GM18511 (cell line): Measurements from ENCODE around the gene GIT1.
A peak's percentile ranks its signal among the peaks of the same experiment; 100 is the strongest.

Experiments
- ATAC-seq: cut with Tn5 transposase; IDR thresholded peaks from one replicate; pipeline ENCODE4 v1.9.1; 2021; ENCODE audit warnings: mild to moderate bottlenecking, moderate library complexity; ENCODE audit not compliant: unreplicated experiment

The GIT1 gene, protein sequence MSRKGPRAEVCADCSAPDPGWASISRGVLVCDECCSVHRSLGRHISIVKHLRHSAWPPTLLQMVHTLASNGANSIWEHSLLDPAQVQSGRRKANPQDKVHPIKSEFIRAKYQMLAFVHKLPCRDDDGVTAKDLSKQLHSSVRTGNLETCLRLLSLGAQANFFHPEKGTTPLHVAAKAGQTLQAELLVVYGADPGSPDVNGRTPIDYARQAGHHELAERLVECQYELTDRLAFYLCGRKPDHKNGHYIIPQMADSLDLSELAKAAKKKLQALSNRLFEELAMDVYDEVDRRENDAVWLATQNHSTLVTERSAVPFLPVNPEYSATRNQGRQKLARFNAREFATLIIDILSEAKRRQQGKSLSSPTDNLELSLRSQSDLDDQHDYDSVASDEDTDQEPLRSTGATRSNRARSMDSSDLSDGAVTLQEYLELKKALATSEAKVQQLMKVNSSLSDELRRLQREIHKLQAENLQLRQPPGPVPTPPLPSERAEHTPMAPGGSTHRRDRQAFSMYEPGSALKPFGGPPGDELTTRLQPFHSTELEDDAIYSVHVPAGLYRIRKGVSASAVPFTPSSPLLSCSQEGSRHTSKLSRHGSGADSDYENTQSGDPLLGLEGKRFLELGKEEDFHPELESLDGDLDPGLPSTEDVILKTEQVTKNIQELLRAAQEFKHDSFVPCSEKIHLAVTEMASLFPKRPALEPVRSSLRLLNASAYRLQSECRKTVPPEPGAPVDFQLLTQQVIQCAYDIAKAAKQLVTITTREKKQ

DNA sequence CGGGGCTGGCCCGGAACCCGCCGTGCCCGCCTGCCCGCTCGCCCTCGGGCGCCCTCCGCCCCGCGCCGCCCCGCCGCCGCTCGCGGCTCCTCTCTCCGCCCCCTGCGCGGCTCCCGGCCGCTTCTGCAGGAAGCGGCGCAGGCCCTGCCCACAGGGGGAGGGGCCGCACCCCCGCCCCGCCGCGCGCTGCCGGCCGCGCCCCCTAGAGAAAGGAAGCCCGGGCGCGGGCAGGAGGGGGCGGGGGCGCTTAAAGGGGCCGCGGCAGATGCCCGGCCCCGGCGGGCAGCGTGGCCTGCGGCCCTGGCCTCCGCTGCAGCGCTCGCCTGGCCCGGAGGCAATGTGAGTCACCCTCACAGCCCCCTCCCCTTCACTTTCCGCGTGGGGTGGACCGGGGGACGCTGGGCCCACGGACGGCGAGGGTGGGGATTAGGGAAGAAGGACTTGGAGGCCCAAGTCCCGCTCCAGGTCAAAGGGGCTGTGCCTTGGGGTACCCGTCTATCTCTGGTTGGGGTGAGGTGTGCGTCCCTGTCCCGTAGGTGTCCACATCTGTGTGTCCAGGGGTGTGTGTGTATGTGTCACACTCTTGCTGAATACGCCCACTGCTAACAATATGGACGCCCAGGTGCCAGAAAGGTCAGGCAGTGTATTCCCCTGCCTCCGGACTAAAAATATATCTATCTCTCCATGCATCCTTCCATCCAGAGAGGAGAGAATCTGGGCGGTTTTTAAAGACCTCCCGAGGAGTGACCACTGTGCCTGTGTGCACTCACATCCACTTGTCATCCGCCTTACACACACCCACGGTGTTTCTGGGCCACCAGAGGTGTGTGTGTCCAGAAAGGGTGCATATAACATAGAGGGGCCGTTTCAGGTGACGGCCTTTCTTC lies at the start of gene GIT1:
TSS of gene GIT1 (minus strand) at position 125 of the 887 bp plus-strand sequence. CDS start 270 bp downstream, outside the sequence.
- ATAC-seq, result peak; percentile 61

DNA sequence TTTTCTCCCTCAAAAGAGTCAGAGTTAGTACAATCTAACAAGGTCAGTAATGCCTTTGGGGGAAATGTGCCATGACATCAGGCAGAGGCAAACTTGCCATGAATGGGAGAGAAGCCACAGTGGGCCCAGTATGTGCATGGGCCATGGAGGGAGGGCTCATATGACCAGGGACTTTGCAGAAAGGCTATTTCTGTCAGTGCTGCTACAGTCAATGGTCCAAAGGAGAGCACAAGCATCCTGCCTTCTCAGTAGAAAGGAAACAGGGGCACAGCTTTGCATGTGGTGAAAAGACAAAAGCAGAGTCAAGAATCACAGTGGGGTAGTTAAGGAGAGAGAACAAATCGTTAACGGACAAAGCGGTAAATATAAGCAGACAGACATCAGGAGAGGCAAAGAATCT lies 44.4 kb upstream of the GIT1 start:
- no peak for ATAC-seq

DNA sequence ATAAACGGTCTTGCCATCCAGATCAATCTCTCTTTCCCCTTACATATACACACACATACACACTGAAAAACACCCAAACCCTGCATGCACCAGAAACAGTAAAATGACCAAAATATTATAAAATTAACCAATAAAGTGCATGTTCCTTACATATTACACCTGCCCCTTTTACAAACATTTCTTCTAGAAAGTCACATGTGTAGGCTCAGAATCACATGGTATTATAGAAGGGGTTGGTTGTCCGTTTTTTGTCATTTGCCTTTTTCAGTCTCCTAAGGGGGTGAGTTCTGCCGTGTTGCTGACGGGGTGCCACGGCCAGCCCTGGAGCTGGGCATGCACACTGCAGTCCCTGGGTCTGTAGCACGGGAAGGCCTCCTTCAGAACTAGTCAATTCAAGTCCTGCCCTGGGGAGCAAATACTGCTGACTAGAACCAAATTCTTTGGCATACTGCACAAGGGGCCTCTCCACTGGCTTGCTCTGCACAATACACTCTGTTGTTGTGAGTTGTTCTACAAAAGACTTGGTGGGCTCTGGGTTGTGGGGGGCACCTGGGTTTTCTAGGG lies 41.3 kb upstream of the GIT1 start:
- no peak for ATAC-seq

DNA sequence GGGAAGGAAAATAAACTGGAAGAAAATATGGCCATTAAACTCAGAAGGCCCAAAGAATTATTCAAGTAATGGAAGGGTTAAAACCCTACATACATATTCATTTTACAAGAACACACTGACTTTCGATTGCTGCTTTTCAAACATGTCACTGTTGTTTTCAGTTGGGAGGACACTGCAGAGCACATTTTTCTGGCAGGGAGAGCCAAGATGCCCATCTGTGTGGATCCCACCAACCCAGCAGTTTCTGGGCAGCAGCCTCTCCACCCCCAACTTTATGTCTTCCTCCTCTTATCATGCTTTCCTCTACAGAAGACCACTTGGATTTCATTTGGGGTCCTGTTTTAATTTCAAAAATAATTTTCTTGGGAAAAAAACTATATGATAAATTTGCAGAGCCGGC lies 40.4 kb upstream of the GIT1 start:
- no peak for ATAC-seq

DNA sequence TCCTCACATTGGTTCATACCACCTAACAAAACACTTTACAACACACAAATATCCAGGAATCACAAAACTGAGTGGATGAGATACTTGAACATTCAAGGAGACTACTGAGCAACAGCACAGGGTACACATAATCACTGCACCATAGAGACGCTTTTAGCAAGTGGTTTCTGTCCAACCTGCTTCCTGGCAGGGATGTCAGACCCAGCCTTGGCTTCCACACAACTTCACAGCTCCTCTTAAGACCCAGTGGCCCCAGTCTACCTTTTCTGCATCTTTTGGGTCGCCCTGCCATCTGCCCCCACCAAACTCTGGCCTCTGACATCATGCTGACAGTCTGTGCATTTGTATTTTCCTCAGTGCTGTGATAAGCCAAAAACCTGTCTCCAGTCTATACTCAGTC lies 39.2 kb upstream of the GIT1 start:
- ATAC-seq, result no peak

DNA sequence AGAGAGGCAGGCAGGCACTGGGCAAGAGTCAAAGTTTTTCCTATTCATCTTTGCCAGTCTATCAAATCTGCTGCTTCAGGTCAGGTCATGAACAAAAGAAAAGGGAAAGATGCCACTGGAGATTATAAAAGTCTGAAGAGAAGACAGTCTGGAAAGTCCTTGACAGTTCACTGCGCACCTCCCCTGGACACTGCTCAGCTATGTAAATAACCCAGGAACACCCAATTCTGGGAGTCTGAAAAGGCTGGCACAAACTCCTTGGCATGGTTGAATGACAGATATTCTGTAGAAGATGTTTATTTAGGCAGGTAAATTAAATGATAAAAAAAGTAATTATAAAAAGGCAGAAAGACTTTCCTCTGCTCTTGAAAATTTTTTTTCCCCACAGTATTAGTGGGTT lies 38.5 kb upstream of the GIT1 start:
- no peak for ATAC-seq

DNA sequence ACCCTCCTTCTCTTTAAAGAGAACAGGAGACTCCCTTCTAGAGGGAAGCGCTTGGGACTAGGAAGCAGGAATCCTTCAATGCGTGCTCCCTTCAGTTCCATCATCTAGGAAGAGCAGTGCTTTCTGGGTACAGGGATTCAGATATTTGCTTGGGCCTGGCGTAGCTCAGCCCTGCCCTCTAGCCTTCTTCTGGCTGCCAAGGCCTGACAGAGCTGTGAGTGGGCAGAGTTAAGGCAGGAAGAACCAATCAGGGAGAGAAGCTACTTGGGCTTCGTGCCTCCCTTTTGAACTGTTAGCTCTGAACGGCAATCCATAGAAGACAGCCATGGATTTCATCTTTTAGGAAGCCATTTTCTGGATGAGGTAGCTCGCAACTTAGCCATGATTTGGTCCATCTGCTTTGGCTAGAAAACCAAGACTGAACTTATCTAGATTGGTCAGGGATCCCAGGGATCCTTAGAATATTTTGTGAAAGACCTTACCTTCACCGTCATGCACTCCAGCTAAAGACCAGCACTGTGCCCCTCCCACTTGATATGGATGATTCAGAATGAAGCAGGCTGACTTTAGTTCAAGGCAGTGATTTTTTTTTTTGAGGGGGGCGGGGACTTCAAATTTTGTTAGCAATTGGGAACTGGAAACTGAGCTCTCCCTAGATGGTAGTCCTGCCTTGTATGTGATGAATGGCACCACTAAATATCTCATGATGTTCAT lies 35.7 kb upstream of the GIT1 start:
- ATAC-seq, result no peak

DNA sequence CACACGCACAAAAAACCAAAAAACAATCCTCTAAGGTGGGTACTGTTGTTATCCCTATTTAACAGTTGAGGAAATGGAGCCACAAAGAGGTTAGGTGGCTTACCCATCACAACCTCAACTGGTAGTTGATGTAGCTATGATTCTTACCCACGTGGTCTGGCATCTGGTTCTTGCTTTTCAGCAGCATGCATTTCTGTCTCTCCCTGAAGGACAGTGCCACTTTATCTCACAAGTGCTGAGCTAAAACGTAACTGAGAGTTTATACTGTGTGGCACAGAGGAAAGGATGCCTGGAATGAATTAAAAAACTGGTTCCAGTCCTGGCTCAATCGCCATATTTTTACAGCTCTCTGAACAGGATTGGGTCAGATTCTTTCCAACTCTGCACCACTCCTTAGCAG lies 35.1 kb upstream of the GIT1 start:
- ATAC-seq, result no peak

DNA sequence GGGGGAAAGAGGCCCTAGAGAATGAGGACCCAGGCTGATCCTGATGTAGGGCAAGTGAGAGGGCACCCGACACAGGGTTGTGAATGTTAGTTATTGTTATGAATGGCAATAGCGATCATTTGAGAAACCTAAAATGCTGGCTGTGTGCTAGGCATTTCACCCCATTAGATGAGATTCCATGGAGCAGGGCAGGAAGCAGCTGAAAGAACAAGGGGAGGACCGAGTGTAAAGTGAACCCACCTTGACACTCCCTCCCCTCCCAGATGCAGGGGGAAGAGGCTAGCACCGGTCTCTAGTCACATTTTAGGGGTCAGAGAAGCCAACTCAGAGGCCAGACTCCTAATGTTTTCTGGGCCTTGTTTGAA lies 33.8 kb upstream of the GIT1 start:
- no peak for ATAC-seq

DNA sequence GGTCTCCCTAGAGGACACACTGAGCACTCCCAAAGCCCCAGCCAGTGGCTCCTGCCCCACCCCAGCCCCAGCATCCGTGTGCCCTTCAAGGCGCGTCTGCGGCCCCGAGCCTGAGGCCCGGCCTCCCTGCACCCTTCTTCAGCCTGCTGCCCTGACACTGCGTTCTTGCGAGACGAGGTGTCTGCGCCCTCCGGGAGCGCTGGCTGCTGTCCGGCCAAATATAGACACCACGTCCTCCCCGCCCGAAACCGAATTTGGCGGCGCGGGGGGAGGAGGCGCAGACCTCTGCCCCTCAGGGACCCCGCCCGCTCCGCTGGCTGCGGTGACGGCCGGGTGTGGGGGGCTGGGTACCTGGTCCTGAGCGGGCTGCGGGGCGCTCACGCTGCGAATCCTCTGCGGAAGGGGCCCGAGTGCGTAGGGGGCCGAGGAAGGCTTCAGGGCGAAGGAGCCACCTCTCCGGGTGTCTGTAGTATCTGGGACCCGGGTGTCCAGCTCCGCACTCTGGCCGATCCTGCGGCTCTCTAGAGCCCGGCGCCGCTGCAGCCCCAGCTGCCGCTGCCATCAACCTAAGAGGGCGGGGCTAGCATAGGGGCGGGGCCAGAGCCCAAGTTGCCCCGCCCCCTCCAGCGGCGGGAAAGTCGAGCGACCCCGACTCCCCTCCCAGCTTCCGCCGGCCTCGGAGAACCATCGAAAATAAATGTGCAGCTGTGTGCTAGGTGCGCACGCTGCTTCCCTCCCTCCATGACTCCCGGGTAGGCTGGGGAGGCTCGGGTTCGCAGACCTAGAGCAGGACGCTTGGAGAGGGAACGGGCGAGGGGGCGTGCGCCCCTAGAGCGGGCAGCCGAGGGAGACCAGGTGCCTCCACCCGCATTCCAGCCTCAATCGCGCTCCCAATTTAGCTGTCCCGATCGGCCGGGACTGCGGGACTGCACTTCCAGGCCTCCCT lies 33.2 kb upstream of the GIT1 start, which contains the start of gene CORO6:
TSS of gene CORO6 (minus strand) at position 576 of the 946 bp plus-strand sequence. CDS start 1,491 bp downstream, outside the sequence.
- ATAC-seq, result peak; percentile 61

DNA sequence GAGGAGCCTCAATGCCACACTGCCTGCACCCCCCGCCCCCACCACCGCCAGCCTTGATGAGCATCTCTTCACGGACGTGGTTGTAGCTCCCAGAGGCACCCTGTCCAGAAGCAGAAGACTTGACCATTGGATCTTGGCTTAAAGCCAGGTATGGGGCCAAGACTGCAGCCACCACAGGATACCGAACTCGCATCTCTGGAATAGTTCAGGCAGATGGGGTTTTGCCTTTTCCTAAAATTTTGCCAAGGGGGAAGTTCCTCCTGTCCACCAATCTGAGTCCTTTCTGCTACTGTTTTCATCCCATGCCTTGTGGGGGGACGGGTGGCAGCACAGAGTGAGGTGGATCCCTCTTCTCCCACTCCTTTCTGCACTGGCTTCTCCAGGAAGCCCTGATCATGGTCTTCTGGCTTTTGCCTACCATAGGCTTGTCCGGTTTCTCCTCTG lies 32.3 kb upstream of the GIT1 start:
- no peak for ATAC-seq

DNA sequence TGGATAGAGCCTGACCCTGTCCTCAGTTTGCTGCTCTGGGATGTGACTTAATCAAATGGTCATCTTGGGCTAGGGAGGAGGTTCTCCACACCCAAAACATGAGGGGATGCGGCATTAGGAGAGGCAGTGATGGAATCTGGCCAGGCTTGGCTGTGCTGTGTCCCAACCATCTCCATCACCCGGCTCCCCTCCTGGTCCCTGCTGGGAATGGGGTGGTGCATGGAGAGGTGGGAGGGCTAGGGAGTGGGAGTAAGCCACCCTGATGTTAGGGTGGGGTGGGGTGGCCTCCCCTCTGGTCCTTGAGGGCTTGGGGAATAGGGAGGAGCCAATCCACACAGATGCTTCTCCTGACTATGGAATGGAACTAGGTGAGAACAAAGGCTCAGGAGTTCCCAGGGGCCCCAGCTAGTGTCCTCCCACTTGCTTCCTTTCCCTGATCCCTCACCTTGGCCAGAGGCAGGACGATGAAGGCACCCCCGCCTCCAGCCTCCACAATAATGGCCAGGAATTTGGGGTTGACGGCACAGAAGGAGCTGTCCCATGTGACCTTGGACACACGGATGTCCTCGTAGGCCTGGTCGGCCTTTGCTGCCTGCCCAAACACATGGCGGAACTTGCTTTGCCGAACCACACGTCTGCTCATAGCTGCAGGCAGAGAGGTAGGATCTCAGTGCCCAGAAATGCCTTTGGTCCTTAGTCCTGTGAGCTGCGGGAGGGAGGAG lies 31.5 kb upstream of the GIT1 start:
- no peak for ATAC-seq

DNA sequence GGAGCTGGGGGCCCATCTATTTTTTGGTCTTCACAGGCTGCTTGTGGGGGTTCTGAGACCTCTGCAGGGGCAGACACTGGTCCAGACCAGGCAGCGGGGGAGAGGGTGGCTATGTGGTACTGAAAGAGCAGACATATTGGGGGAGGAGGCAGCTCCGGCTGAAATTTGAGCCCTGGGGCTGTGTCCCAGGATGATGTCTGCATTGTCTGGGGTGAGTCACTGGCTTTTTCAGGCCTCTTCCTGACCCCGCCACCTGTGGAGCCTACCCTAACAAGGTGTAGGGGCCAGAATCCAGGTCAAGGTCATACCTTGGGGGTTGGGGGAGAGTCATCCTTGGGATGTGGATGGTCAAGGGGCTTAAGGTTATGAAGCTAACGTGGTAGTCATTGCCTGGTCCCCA lies 30.8 kb upstream of the GIT1 start:
- ATAC-seq, result no peak

DNA sequence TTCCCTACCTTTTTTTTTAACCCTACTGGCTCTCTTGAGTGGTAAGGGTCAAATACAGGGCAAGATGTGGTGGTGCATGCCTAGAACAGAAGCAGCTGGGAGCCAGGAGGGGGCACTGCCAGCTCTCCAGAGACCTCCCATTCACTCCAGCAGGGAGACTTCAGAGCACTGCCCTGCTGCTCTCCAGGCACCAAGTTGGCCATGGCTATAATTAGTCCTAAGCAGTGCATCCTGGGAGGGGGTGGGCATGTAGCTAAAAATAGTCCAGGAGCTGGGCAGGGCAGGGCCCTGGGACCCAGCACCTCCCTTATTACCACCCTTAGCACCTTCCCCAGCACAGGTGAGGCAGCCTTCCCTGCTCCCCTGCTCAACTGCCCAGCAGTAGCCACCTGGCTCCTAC lies 29.8 kb upstream of the GIT1 start:
- ATAC-seq, result no peak

DNA sequence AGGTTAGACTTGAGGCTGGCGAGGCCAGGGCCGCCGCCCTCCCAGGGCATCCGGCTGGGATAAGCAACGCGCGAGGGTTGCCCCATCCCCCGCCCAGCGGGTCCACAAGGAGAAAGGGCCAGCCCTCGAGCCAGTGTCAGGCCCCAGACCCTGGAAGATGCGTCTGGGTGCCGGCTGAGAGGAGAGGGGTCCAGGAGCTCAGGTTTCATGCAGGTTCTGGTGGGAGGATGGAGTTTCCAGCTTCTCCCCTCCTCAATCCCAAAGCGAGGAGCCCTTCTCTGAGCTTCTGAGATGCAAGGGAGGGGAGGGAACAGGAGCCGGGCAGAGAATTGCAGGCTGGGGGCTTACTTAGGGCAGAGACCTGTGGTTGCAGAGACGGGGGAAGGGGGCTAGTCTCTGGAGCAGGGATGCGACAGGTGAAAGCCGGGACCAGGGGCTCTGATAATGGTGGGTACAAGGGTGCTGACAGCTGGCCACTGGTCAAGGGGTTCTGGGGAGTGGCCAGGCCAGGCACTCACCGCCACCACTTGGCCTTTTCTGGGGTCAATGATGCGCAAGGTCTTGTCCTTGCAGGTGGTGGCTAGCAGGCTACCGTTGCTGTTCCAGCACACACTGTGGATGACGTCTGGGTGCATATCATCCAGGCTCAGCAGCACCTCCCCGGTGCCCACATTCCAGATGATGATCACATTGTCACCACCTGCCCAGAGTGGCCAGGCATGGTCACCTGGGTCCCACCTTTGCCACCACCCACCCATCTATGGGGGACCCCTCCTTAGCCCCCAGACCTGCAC lies 29.0 kb upstream of the GIT1 start:
- ATAC-seq, result no peak

DNA sequence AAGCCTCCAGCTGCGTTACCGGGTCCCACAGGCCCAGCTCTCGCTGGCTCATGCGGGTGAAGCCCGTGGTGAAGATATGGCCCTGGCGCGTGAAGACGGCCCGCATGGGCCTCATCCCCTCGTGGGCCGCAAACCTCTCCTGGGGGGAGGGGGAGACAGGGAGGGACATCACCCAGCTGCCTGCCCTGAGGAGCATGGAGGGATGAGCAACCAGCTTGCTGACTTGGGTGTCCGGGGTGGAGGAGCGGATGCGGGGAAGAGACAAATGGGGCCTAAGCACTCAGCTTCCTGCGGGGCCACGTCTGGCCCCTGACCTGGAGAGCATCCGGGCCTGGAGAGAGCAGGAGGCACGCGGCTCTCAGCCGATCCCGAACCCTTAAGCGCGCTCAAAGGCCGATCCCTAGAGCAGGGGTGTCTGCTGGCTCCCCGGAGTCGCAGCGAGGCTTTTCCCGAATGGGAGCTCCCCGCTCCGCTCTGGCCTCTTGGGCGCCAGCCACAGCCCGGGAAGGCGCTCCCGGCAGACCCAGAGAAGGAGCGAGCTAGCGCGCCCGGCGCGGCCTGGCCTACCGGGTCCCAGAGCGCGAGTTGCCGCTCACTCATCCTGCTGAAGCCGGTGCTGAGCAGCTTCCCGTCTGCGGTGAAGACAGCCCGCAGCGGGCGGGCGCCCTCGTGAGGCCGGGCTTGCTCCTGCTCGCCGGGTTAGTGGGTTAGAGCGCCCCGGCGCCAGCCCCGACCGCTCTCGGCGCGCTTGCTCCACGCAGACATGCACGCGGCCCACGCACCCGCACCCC lies 28.2 kb upstream of the GIT1 start:
- peak; percentile 5 for ATAC-seq

DNA sequence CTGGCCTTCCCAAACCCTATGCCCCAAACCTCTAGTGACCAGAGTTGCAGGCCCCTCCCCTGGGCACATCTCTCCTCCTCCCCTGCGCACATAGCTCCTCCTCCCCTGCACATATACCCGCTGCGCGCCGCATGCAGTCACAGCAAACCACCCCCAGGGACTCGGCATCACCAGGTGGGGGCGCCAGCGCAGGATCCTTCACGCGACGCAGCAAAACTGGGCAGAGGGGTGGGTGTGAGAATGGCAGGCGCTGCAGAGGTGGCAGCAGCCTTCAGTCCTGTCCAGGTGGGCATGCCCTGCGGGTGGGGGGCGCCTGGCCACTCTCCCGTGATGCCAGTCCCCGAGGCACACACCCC lies 27.7 kb upstream of the GIT1 start:
- ATAC-seq, result peak; percentile 64
